Measurements from ENCODE around the gene CTTNBP2NL. TPM values are rescaled to one million over a fixed set of nuclear protein-coding genes. Genes with fewer than 3 reads are reported as not detected.
"Not testable (repeated sequence)": the region's sequence is repeated elsewhere in the genome, so short reads cannot be mapped to it uniquely, and the experiment has no call there.

The CTTNBP2NL gene
- total and polyA plus RNA-seq, 2 experiments from 2014 or later: 19.2 to 38.4 TPM

GRCh38 chr1:112448904-112449629 is 53.1 kb downstream of the CTTNBP2NL start:
- Histone ChIP-seq H3K79me2 (ENCODE audit: insufficient read depth) (peaks cover 89% of the 10 kb centered on the region), H3K9ac (no peak overlapping the region), H3K9me3 (ENCODE audit: low read depth) (no peaks in the 10 kb centered on the region), H4K20me1 (ENCODE audit: insufficient read depth) (no peaks in the 10 kb centered on the region), H3K4me3 (no peak overlapping the region), H3K27ac (no peak overlapping the region), H3K4me1 (ENCODE audit: insufficient read depth) (peaks cover 36% of the 10 kb centered on the region), H3K27me3 (replicated peaks; ENCODE audit: insufficient read depth) (no peaks in the 10 kb centered on the region), H3K4me2 (ENCODE audit: unreplicated experiment) (no peak overlapping the region), H3F3A (ENCODE audit: insufficient read depth) (peaks cover 28% of the 10 kb centered on the region), H2AFZ (no peak overlapping the region), H3K36me3 (ENCODE audit: low read depth) (peaks cover 11% of the 10 kb centered on the region; the same call in 1 of the 2 replicates), H3K9me2 (ENCODE audit: insufficient read depth) (no peaks in the 10 kb centered on the region)
- no peak for DNase-seq
- in situ Hi-C loops (cut with MboI): no loop called here
- TF ChIP-seq EZH2 (IDR thresholded peaks at IDR 0.05; ENCODE audit: insufficient read depth, poor library complexity, severe bottlenecking) (no peak), EZH2phosphoT487 (IDR thresholded peaks at IDR 0.05; ENCODE audit: insufficient read depth, low read depth) (no peak)
- WGBS, 2 experiments (ENCODE audit: low coverage in 1 of 2, low lambda C conversion rate in 2 of 2, missing lambda C conversion rate in 2 of 2): 90 to 92% methylated on average over 8 of the region's 8 CpGs

DNA sequence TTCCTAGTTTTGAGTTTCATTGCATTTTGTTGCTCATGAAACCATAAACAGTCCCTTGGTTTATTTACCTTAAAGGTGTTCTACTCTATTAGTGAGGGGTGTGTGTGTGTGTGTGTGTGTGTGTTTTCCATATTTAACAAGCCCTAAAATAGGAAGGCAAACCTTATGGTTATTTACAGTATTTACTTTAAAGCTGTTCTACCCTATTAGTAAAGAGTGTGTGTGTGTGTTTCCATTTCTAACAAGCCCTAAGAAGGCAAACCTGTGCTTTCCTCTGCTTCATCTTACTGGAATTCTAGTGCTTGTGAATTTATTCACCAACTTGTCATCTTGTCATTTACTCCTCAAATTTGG is 53.6 kb downstream of the CTTNBP2NL start:
- no peak overlapping the region for H3K9ac ChIP-seq
- H4K20me1 ChIP-seq (ENCODE audit: insufficient read depth): no peaks in the 10 kb centered on the region
- H3K27me3 ChIP-seq (replicated peaks; ENCODE audit: insufficient read depth): no peaks in the 10 kb centered on the region
- H3K9me3 ChIP-seq (ENCODE audit: low read depth): no peaks in the 10 kb centered on the region
- in situ Hi-C loops (cut with MboI): no loop called here
- DNase-seq: no peak
- H3K79me2 ChIP-seq (ENCODE audit: insufficient read depth): peaks cover 91% of the 10 kb centered on the region
- H3K27ac ChIP-seq: no peak overlapping the region
- no peak overlapping the region for H2AFZ ChIP-seq
- peaks cover 31% of the 10 kb centered on the region for H3K4me1 ChIP-seq (ENCODE audit: insufficient read depth)
- TF ChIP-seq EZH2phosphoT487 (IDR thresholded peaks at IDR 0.05; ENCODE audit: insufficient read depth, low read depth) (no peak), EZH2 (IDR thresholded peaks at IDR 0.05; ENCODE audit: insufficient read depth, poor library complexity, severe bottlenecking) (no peak)
- H3F3A ChIP-seq (ENCODE audit: insufficient read depth): peaks cover 25% of the 10 kb centered on the region
- H3K4me2 ChIP-seq (ENCODE audit: unreplicated experiment): no peak overlapping the region
- H3K4me3 ChIP-seq: no peak overlapping the region
- peaks cover 17% of the 10 kb centered on the region; the same call in 1 of the 2 replicates for H3K36me3 ChIP-seq (ENCODE audit: low read depth)
- no peaks in the 10 kb centered on the region for H3K9me2 ChIP-seq (ENCODE audit: insufficient read depth)

DNA sequence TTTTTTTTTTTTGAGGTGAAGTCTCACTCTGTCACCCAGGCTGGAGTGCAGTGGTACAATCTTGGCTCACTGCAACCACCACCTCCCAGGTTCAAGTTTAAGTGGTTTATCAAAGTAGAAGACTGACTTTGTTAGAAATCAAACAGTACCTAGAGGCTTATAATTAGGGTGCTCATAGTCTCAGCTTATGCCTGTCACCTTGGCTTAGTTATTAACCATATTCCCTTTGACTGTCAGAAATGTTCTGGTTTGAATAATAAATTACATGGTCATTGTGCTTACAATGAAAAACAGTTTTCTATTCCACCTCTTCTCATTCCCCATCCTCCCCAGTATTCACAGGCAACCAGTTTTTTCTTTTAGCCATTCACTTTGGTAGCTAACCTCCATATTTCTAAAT is 54.8 kb downstream of the CTTNBP2NL start:
- H3K4me2 ChIP-seq (ENCODE audit: unreplicated experiment): no peak overlapping the region
- no peak overlapping the region for H3K4me3 ChIP-seq
- H3K4me1 ChIP-seq (ENCODE audit: insufficient read depth): peaks cover 19% of the 10 kb centered on the region
- no peak overlapping the region for H3K9ac ChIP-seq
- H3K36me3 ChIP-seq (ENCODE audit: low read depth): peaks cover 23% of the 10 kb centered on the region; the same call in 1 of the 2 replicates
- no peak overlapping the region for H2AFZ ChIP-seq
- TF ChIP-seq EZH2phosphoT487 (IDR thresholded peaks at IDR 0.05; ENCODE audit: insufficient read depth, low read depth) (no peak), EZH2 (IDR thresholded peaks at IDR 0.05; ENCODE audit: insufficient read depth, poor library complexity, severe bottlenecking) (no peak)
- H3K27ac ChIP-seq: no peak overlapping the region
- no peak for DNase-seq
- in situ Hi-C loops (cut with MboI): no loop called here
- no peaks in the 10 kb centered on the region for H3K9me2 ChIP-seq (ENCODE audit: insufficient read depth)
- H3K79me2 ChIP-seq (ENCODE audit: insufficient read depth): peaks cover 81% of the 10 kb centered on the region
- H3F3A ChIP-seq (ENCODE audit: insufficient read depth): peaks cover 13% of the 10 kb centered on the region
- H4K20me1 ChIP-seq (ENCODE audit: insufficient read depth): no peaks in the 10 kb centered on the region
- H3K9me3 ChIP-seq (ENCODE audit: low read depth): no peaks in the 10 kb centered on the region
- no peaks in the 10 kb centered on the region for H3K27me3 ChIP-seq (replicated peaks; ENCODE audit: insufficient read depth)

- DNase-seq: peak; percentile 37
- WGBS, 2 experiments (ENCODE audit: low coverage in 1 of 2, low lambda C conversion rate in 2 of 2, missing lambda C conversion rate in 2 of 2): 15 to 20% methylated on average over 3 of the region's 3 CpGs
- H2AFZ ChIP-seq; H4K20me1 ChIP-seq (ENCODE audit: insufficient read depth); H3K9me3 ChIP-seq (ENCODE audit: low read depth); H3F3A ChIP-seq (ENCODE audit: insufficient read depth); H3K4me2 ChIP-seq (ENCODE audit: unreplicated experiment); H3K9ac ChIP-seq; H3K27me3 ChIP-seq (replicated peaks; ENCODE audit: insufficient read depth); in situ Hi-C loops (cut with MboI); H3K27ac ChIP-seq; H3K4me3 ChIP-seq; H3K9me2 ChIP-seq (ENCODE audit: insufficient read depth): not testable (repeated sequence)
- H3K4me1 ChIP-seq (ENCODE audit: insufficient read depth): peaks cover 14% of the 10 kb centered on the region
- peaks cover 27% of the 10 kb centered on the region; the same call in 1 of the 2 replicates for H3K36me3 ChIP-seq (ENCODE audit: low read depth)
- peaks cover 77% of the 10 kb centered on the region for H3K79me2 ChIP-seq (ENCODE audit: insufficient read depth)
Observed at GRCh38 chr1:112451301-112451700, 55.3 kb downstream of the CTTNBP2NL start.

DNA sequence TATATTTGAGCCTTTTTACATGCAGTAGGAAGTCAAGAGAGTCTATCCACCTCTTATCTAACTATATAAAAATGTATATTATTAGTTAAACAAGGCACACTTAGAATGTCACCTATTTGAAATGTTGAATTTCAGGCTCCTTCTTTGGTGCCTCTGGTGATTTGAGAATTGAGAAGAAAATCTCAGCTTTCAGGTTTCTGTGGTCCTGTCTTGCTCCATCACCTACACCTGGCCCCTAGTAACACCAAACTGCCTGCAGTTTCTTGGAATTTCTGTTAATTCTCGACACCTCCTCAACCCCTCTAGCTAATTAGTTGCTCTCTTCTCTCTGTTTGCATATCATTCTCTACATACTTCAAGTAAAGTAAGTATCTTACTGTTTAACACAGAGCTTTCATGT is 57.9 kb downstream of the CTTNBP2NL start:
- H3K36me3 ChIP-seq (ENCODE audit: low read depth): peaks cover 49% of the 10 kb centered on the region; the same call in 1 of the 2 replicates

More for the DNA sequence above, 57.9 kb downstream of the CTTNBP2NL start:
- Histone ChIP-seq H3K27me3 (replicated peaks; ENCODE audit: insufficient read depth) (no peaks in the 10 kb centered on the region), H3F3A (ENCODE audit: insufficient read depth) (peaks cover 21% of the 10 kb centered on the region), H3K79me2 (ENCODE audit: insufficient read depth) (peaks cover 58% of the 10 kb centered on the region), H2AFZ (no peak overlapping the region), H3K4me3 (no peak overlapping the region), H3K4me2 (ENCODE audit: unreplicated experiment) (no peak overlapping the region), H3K9me3 (ENCODE audit: low read depth) (no peaks in the 10 kb centered on the region), H3K27ac (no peak overlapping the region), H3K9ac (no peak overlapping the region), H3K4me1 (ENCODE audit: insufficient read depth) (peaks cover 20% of the 10 kb centered on the region), H4K20me1 (ENCODE audit: insufficient read depth) (no peaks in the 10 kb centered on the region), H3K9me2 (ENCODE audit: insufficient read depth) (no peaks in the 10 kb centered on the region)
- in situ Hi-C loops (cut with MboI): no loop called here
- TF ChIP-seq EZH2 (IDR thresholded peaks at IDR 0.05; ENCODE audit: insufficient read depth, poor library complexity, severe bottlenecking) (no peak), EZH2phosphoT487 (IDR thresholded peaks at IDR 0.05; ENCODE audit: insufficient read depth, low read depth) (no peak)
- no peak for DNase-seq
- WGBS, 2 experiments (ENCODE audit: low coverage in 1 of 2, low lambda C conversion rate in 2 of 2, missing lambda C conversion rate in 2 of 2): 96 to 100% methylated on average over 1 of the region's 1 CpG

All from GM23248 (cell line).